ENCODE measurements around the gene VENTX.

DNA sequence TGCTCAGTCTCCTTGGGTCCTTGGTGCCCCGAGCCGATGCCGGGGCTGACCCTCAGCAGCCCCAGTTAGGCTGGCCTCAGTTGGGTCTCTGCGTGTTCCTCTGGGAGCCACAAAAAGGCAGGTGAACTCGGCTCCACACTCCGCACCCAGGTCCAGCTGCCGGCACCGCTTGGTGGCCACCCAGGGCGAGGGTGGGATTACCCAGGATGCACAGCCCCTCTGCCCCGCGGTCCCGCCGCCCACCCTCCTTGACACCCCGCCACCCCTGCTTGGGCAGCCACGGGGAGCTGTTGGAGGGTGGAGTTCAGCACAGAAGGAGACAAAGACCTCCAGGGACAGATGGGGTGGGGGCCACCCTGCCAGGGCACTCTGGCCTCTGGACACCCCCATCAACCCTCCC lies 17.7 kb downstream of the VENTX start:
- no peak for TF ChIP-seq CTCF (IDR thresholded peaks at IDR 0.05; ENCODE audit: extremely low read depth in 1 of 2, insufficient read depth in 1 of 2, low read depth in 1 of 2, low read length in 2 of 2)
- TF ChIP-seq FOS (IDR thresholded peaks at IDR 0.05; ENCODE audit: borderline replicate concordance, insufficient read depth, low read length) = no peak
- TF ChIP-seq POLR2AphosphoS5 (IDR thresholded peaks at IDR 0.05; ENCODE audit: insufficient read depth, low read depth, low read length) = no peak
- no peak for TF ChIP-seq POLR2A (IDR thresholded peaks at IDR 0.05; ENCODE audit: low read depth, low read length)

Measured in endothelial cell of umbilical vein (primary cell).